SIG-M5 (cell line): Measurements from ENCODE around the gene C9orf85.
"Not testable (repeated sequence)": the region's sequence is repeated elsewhere in the genome, so short reads cannot be mapped to it uniquely, and the experiment has no call there.

ENCODE experiments used
- DNase-seq: peaks from one replicate; lab custom pipeline; 2025; lab: John Stamatoyannopoulos, UW

C9orf85 gene

DNA sequence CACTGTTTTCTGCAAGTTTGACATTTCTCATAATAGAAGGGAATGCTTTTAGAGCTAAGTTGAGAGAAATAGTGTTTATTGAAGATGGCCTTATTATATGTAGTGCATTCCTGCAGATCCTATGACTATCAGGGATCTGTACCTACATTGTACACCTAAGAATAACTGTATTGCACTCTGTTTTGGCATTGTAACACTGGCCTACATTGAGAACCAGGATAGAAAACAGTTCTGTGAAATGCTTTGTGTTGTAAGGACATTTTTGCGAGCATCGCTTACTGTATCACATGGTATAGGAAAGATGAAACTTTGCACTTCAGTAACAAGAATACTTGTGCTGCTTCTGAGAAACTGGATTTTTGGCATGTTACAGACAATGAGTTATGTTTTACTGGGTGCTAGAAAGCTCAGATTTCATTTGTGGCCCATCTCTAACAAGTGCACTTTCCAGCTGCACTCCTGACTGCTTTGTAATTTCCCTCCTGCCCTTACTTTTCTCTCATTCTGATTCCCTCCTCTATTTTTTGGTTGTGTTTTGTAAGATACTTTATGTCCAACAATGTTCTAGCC is 30.6 kb downstream of the C9orf85 start:
- DNase-seq: no peak

DNA sequence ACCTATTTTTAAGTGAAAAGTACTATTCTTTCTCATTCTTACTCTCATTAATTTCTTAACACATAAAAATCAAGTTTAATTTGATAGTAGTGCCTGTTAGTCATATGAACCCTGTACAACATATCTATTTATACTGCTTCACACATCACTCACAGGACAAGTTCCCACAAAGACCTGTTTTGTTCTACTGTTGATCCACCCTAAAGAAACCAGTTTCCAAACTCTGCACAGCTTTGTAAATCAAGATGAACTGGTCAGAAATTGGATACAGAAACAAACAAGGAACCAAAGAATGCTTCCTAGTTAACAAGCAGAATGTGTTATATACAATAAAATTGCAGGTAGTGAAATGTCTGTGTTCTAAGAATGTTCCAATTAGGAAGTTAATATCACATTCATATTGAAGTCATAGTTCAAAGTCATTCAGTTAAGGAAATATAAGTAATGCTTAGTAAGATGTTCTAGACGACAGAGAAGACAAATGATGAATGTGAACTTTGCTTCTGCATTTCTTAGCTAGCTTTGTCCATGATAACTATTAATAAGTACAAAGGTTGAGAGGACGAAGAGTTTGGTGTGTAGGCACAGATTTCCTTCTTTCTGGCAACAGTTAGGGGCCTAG is 33.4 kb downstream of the C9orf85 start:
- no peak for DNase-seq

DNA sequence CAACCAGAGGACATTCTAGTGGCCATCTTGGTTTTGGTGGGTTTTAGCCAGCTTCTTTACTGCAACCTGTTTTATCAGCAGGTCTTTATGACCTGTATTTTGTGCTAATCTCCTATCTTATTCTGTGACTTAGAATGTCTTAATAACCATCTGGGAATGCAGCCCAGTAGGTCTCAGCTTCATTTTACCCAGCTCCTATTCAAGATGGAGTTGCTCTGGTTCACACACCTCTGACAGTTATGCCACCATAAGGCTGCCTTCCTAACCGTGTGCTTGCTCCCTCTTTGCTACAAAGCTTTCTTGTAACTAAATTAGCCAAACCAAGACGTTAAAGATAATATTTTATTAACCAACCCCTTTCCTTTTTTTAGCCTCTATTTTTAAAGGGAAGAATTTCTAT is 43.2 kb downstream of the C9orf85 start:
- not testable (repeated sequence) for DNase-seq

DNA sequence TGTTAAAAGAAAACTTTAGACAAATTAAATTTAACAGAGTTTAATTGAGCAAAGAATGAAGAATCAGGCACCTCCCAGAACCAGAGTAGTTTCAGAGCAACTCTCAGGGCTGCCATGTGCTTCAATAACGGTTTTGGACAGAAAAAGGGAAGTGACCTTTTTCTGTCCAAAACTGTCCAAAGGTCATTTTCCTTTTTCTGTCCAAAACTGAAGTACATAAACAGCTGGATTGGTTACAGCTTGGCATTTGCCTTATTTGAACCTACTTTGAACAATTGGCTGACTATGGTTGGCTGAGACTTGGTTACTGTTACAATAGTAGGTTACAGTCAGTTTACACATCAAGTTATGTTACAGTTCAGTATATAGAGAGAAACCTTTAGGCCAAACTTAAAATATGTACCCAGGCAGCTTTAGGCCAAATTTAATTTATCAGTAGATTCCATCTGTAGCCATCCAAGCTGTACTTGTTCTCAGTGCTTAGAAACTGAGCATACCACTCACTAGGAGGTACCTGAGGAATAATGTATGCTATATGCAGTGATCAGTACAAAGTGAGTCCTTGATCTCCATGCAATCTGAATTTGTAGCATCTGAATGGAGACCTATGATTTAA is 44.0 kb downstream of the C9orf85 start:
- DNase-seq: no peak

DNA sequence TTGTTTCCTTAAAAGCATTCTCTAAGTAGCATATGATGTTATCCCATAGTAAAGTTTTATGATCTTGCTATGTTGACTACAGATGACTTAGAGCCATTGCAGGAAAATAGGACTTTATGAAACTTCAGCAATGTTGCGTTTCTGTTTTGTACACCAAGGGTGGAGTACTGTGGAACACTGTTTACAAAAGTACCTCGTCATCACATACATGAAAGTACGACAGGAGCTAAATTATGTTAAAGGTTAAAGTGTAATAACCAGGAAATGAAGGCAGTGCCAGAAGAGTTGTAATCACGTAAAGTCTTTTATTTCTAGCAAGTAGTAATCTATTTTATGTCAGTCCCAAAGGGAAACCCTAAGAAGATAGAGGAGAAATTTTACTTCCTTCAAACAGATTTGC is 50.9 kb downstream of the C9orf85 start:
- DNase-seq: no peak

DNA sequence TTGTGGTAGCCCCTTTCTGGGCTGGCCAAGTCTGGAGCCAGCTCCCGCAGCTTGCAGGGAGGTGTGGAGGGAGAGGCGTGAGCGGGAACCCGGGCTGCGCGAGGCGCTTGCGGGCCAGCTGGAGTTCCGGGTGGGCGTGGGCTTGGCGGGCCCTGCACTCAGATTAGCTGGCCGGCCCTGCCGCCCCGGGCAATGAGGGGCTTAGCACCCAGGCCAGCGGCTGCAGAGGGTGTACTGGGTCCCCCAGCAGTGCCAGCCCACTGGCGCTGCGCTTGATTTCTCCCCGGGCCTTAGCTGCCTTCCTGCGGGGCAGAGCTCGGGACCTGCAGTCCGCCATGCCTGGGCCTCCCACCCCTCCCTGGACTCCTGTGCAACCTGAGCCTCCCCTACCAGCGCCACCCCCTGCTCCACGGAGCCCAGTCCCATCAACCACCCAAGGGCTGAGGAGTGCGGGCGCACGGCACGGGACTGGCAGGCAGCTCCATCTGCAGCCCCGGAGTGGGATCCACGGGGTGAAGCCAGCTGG is 52.1 kb downstream of the C9orf85 start:
- not testable (repeated sequence) for DNase-seq

DNA sequence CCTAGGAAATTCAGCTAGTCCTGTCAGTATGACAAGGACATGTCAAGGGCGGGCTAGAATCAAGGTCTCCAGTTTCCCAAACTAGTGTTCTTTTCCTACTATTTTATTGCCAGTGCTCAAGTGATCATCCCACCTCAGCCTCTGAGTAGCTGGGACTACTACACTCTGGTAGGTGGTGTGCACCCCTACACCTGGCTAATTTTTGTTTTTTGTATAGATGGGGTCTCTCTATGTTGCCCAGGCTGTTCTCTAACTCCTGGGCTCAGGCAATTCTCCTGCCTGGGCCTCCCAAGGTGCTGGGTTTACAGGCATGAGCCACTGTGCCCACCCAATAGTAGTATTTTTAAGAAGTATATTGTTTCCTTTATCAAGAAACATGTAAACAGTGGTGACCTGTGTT is 54.0 kb downstream of the C9orf85 start:
- DNase-seq: no peak

DNA sequence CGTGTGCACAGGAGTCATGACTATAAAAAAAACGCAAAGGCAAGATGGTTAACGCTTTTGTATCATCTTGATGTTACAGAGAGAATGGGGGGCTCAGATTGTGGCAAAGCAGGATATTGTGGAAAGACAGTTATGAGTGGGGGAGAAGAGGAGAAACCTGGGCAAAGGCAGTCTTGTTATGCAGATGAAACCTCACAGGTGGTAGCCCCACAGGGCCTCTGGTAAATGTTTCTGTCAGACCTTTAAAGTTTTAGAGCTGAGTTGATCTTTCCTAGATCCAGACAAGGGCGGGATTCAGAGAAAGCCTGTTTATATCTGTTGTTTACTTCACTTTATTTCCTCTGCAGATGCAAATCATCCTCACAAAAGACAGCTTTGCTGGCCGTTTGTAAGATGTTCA is 55.2 kb downstream of the C9orf85 start:
- DNase-seq: no peak

DNA sequence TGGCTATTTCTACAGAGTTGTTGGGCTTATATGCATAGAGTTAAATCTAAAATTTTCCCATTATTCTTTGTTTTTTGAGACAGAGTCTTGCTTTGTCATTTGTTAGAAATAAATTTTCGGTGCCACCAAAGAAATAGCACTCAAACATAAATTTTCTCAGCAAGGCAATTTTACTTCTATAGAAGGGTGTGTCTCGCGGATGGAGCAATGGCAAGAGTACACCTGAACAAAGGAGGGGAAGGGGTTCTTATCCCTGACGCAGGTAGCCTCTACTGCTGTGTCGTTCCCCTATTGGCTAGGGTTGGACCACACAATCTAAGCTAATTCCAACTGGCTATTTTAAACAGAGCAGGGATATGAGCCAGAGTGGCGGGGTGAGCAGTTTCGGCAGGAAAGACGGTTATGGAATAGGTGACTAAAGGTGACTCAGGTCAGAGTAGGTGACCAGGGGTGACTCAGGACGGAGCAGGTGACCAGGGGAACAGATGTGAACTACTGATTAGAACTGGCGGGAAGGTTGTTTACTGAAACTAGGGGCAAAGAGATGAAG is 57.2 kb downstream of the C9orf85 start:
- DNase-seq: no peak

DNA sequence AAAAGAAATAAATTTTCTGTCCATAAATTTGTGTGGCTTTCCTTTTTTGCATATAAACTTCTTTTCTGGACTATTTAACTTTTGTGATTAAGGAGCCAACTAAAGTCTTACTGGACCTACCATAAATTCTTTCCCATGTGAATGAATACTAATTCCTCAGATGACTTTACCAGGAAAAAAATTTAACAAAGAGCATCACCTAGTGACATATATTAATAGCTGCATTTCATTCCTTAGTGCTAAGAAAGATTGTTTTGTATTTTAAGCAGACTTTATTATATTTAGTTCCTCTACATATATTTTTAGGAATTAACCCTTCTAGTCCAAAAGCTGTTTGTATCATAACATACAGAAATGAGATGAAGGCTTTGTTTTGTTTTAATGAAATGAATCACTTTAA is 64.4 kb downstream of the C9orf85 start:
- DNase-seq: no peak

DNA sequence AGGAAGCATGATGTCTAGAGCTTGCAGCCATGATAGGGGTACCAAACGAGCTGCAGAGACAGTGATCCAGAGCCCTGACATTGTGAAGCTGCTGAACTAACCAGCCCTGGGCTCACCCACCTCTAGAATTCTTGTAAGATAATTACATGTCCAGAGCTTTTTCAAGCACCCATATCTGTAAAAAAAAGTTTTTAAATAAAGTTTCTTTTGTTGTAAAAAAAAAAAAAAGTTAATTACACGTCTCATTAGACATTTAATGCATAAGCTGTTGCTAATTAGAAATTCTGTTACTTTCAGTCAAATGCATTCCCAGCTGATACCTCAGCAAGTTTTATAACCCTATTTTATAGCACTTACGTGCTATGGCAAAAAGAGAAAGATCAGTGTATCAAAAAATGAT is 65.6 kb downstream of the C9orf85 start:
- DNase-seq: no peak

DNA sequence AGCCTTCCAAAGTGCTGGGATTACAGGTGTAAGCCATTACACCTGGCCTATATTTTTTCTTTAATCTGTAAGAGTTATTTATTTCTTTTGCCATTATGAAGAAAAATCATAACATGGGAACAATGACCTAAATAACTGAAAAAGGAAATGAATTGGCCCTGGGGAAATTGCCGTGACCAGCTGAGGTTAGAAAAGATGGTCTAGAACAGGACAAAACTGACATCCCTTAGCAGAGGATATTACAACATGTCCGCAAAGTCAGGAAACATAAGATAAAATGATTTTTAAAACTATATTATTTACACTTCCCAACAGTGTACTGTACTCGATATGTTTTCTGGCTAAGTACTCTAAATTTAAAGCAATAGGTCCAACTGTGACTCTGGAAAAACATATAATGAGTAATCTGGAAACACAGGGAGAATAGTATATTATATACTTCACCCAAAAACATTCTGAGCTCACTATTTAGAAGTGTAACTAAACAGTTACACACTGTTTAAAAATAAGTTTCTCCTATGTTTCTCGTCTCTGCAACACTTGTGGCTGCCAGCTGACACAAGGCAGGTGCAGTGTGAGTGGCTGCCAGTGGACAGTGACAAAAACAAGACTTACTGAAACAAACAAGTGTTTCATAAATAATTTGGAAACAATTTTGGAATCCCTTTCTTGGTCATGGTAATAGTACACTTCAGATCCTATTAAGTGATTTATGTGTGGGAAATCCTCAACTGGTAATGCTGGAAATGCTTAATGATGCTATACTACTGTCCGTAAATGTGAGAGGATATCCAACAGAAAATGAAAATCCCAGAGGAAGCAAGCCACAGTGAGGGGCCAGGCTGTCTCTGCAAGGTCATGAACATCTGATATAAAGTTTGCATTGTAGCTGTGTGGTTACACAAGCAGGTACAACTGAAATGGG is 69.1 kb downstream of the C9orf85 start:
- DNase-seq: no peak

DNA sequence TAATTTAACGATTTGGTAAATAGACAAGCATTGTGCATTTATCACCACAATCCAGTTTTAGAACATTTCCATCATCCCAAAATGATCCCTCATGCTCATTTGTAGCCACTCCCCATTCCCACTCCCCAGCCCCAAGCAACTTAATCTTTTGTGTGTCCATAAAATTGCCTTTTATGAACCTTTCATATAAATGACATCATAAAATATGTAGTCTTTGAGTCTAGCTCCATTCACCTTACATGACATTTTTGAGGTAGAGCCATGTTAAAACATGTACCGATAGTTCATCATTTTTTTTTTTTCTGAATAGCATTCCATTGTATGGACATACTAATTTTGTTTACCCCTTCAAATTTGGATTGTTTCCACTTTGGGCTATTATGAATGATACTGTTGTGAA is 70.5 kb downstream of the C9orf85 start:
- no peak for DNase-seq

DNA sequence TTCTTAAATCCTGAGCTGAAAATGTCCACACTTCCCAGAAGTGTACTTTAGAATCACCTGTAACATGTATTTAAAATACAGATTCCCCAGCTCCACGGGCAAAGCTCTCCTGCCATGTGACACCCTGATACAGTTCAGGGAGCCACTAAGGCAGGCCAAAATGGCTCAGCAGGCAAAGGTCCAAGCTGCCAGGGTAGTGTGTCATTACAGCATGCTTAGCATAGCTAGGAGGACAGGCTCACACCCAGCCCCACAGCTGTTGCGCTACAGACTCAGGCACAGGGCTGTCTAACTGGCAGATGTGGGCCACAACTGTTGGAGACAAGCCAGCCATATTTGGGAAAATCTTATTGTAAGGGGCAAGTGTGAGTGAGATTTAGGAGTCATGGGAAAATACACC is 73.0 kb downstream of the C9orf85 start:
- DNase-seq: no peak

DNA sequence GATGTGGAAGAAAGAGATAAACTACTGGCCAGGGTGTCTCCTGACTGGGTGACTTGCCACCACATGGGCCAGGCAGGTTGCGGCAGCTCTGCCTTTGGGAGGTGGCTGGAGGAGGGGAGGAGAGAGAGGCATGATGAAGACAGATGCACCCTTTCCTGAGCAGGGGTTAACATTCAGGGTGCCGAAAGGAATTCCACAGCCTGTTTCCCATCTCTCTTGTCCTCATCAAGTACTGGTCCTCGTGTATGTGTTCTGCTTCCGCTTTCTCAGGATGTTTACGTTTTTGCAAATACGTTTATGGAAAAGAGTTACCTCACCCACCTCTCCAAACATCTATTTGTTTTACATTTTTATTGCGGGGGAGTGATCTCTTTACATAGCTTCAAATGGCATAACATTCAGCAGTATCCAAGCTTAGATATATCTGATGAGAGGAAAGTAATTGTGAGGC is 73.4 kb downstream of the C9orf85 start:
- no peak for DNase-seq

DNA sequence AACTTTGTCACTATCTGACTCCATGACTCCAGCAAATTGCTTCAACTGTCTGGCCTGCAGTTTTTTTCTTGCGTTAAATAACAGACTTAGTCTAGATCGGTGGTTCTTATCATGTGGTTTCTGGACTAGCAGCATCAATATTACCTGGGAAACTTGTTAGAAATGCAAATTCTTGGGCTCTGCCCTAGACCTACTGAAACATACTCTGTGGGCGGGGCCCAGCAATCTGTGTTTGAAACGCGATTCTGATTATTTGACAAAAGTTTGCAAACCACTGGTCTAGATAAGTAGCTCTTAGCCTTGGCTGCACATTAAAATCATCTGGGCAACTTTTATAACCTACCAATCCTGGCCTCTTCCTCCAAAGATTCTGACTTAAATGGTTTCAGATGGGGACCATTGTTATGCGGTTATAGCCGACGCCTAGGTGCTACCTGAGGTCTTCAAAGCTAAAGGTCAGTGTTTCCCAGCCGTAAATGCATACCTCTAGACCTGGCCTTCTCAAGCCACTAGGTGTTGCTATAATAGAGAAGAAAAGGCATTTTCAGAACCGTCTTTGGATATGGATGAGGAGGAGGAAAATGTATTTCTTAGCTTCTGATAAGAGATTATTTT is 74.0 kb downstream of the C9orf85 start:
- DNase-seq: no peak

DNA sequence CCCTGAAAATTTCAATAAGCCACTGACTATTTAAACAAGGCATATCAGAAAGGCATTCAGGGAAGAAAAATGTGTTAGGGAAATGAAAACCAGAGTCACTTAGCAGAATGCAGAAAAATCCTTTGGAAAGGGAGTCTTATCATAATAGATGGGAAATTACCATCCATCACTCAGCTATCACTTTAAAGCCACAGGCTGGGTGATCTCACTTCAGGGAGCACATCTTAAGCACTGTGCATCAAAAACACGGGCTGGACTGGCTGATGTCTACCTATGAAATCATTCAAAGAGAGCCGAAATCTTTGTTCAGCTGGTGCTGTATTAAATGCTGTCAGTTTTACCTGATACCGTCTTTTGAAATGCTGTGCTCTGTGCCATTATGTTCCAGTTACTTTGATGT is 75.5 kb downstream of the C9orf85 start:
- DNase-seq: no peak

DNA sequence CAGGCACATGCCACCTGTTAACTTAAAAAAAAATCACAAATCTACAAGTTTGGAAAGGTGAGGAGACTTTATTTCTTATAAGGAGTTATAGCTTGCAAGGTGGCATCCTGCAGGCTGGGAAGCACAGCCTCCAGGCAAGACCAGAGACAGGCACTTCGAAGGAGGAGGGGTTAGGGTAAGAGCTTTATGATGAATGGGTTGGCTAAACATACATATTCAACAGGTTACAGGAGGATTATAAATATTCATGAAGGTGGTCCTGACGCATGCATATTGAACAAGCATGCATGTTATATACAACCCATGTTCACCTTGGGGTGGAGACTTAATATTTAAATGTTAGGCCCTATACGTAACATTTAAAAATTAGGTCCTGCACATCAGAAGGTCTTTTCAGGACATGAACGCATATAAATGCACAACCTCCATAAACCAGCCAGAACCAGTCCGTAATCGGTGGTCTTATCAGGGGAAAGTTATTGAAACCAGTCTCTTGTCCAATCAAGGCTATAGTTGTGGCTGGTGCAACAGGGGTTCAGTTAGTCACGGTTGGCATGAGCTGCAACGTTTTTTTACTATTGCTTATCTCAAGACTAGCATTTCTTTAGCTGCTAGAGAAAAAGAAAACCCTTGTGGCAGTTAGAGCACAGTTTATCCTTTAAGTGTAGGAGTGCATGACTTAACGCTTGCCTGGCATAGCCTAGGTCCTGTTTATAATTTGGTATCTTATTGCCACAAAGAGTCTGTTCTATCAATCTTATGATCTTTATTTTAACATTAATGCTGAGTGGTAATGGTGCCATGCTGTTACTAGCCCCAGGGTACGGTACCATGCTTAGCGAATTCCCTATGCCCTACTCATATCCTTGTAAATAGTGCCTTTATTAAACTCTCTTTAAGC is 76.3 kb downstream of the C9orf85 start:
- DNase-seq: no peak

DNA sequence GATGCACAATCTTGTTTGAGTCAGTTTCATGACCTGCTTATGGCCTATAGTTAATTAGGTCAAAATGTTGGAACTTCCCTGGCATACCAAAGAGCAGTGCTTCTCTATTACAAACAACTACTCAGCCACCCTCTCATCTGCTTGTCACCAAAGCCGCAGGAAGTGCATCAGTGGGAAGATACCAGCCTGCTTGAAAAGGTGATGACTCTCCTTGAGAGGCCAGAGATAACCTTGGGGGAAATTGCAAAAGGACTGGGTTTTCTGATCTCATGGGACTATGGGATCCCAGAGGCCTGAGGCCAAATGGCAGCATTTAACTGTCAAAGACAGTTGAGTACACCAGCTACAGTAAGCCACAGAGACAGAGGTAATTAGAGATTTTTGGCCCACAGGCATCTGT is 79.0 kb downstream of the C9orf85 start:
- no peak for DNase-seq

DNA sequence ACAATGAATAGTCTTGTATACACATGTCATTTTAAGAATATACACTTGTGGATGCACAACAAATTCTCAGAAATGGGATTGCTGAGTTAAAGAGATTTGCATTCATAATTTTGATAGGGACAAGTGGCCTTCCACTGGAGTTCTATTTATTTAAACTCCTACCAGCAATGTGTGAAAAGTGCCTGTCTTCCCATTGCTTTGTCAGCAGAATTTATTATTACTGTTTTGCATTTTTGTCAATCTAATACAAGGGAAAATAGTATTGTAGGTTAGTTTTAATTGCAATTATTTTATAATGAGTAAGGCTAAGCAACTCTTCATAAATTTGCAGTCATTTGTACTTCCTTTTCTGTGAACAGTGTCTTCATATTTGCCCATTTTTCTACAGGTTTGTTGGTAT is 94.0 kb downstream of the C9orf85 start:
- DNase-seq: no peak

DNA sequence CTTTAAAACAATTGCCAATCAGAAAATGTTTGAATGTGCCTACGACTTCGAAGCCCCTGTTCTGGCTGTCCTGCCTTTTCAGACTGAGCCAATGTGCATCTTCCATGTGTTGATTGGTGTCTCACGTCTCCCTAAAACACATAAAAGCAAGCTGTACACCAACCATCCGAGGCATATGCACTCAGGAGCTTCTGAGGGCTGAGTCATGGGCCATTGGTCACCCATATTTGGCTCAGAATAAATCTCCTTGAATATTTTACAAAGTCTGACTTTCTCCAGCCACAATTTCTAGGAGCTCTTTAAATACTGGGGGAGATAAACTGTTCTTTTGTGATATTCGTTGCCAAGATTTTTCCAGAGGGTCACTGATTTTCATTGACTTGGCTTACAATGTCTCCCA is 95.1 kb downstream of the C9orf85 start:
- DNase-seq: no peak
